HG03095 (cell line): ENCODE results near the gene ARL14EPL.

Experiments
- ATAC-seq: cut with Tn5 transposase; IDR thresholded peaks from one replicate; pipeline ENCODE4 v1.9.1; 2021; ENCODE audit warnings: moderate library complexity; ENCODE audit not compliant: unreplicated experiment

Gene ARL14EPL

DNA sequence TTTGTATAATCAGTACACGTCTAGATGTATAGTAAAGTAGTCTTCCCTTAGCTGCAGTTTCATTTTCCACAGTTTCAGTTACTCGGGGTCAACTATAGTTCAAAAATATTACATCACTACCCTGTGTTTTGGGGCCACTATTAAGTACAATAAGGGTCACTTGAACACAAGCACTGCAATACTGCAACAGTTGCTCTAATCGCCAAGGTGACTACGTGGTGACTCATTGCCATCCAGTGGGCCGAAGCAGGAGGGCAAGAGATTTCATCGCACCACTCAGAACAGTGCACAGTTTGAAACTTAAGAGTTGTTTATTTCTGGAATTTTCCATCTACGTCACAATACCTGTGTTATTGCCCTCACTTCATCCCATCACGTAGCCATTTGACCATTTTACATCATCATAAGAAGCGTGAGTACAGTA lies at the start of gene ARL14EPL:
TSS of gene ARL14EPL (plus strand) at position 379 of the 424 bp plus-strand sequence. CDS start 18,994 bp downstream, outside the sequence.
- peak; percentile 71 for ATAC-seq

DNA sequence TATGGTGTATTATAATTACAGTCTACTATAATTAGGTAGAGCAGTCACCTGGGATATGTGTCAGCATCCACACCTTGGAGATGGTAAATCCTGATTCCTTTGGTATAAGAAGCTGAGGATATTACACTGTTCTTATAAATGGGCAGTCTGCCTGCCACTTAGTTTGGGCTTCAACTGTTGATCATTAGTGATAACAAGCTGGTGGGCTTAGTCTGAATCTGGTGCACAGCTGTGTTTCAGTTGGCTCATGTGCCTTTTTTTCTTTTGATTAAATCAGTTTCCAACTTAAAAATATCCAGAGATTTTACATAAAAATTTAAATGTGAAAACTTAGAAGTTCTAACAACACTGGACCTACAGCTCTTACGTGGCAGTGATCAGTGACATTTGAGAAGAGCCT lies 48.8 kb upstream of the ARL14EPL start:
- no peak for ATAC-seq

DNA sequence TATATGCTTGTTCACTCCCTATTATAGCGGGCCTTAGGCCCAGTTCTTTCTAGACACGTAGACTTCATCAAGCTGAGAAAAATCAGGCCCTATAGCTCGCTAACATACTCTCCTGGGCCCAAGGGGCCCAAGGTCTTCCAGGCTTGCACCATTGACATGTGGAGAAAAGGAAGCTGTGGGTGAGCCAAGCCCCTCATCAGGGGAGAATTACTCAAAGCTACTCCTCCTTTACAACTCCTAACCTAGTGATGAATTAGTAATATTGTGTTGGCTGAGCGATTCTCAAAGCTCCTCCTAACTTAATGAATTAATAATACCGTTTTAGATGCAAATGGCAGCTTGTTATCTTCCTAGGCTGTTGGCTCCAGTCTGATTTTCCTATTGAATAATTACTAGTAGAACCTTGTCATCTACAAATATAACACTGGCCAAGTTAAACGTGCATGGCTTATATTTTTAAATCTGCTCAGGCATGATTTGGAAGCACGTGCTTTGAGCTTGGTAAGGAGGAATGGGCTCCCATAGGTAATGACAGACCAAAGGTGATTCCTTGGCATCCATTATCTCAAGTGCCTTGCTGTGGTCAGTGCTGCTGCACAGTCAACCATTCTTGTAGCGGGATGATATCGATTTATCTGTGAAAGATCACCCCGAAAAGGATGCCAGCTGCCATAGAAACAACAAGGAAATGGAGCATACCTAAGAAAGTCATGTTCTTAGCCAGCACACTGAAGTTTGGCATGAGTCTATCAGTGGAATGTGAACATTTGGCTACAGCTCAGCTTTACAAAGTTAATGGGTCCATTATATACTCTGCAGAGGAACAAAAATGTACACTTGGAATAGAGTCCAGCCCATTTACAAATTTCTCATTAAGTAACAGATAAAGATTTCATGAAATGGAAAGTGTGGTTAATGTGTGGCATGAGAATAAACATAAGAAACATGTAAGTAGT lies 46.2 kb upstream of the ARL14EPL start:
- no peak for ATAC-seq

DNA sequence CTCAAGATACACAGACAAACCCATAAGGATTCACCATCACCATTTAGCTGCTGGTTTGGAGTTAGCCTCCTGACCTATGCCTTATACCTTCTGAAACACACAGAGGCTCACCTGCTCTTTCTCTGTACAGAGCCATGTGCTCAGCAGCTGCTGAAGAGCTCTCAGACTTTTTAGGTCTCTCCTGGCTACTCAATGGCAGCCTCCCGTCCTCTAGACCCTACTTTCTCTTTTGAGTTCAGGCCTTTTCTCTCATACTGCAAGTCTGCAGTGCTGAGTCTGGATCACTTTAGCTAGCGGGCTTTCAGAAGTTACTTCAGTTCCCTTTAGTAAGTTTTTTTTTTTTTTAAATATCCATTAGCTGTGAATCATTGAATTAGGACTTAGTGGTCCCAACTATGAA lies 44.3 kb upstream of the ARL14EPL start:
- no peak for ATAC-seq

DNA sequence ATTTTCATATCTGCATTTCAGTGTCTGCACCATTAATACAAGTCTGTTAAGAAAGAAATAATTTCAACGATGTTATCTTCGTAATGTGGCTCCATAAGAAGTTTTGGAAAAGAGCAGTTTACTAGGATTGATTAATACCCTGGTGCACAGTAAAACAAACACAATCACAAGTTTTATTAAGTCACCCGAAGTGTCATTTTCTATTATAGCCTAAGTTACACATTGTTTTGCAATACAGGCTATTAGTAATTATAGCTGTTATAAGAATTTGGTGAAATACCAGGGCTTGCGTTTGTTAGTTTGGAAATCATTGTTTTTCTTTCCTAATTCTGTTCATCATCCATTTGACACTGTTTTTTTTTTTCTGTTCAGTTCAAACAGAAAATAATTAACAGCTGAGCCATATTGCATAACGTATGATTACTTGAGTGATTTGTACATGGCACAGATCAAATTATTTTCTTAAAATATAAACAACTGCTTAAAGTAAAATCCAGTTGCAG lies 39.4 kb upstream of the ARL14EPL start:
- ATAC-seq, result no peak

DNA sequence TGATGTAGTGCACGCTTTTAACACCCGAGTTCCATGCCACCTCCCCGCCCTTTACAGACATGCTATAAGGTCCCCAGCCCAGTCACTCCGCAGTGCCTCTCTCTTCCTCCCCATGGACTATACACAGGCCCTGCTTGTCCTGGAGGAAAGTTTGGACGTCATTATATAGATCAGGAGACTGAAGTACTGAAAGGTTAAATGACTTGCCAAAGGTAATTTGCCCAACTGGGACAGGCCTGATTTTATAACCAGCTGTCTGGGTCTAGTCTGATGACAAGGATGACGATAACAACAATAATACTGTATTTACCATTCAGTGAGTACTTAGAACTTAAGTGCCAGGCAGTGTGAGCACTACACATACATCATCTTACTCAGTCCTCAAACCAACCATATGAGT lies 36.9 kb upstream of the ARL14EPL start:
- ATAC-seq, result no peak

DNA sequence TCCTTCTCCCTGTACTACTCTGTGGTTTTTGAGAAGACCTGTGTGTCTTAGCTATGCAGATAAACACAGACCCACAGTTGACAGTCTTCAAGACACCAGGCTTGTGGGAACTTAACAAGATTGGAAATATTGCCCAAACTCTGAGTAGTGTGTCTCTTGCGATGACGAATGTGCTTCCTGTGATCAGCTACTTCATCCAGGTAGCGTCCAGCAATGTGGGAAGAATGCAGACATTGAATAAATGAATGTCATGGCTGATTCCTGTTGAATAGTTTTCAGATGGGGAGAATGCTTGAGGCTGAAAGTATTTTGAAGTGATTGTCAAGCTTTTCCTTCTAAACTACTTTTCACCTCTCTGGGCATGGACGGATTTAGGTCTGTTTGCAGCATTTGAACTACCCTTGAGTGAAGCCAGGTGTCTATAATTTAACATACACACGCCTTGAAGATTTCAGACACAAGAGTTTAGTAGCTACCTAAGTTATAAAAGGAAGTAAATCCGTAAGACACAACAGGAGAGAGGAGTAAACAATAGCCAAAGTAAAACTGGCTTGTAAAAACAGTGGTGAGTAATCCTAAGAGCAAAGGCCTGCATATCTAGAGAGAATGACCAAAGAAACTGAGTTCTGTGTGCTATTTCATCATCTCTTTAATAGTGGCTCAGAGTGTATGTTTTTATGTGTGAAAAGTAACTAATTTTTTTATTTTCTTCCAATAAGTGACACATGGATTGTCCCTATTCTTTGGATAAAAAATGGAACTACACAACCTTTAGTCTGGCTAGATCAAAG lies 30.0 kb upstream of the ARL14EPL start:
- no peak for ATAC-seq

DNA sequence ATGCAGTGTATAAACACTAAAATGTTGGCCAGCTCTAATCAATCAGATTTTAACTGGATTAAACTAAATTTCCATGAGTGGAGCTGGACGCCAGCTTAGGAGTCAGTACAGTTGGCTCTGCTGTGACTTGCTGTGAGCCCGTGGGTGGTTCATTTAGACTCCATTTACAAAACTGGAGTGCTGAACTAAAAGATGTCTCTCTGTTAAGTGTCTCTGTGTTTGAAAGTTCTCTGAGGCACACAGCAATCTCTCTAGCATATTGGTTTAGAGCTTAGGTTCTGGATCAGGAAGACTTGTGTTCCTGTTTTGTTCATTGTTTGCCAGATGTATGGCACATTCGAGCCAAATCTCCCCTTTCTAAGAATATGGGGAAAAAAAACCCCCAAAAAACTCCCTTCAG lies 28.0 kb upstream of the ARL14EPL start:
- no peak for ATAC-seq

DNA sequence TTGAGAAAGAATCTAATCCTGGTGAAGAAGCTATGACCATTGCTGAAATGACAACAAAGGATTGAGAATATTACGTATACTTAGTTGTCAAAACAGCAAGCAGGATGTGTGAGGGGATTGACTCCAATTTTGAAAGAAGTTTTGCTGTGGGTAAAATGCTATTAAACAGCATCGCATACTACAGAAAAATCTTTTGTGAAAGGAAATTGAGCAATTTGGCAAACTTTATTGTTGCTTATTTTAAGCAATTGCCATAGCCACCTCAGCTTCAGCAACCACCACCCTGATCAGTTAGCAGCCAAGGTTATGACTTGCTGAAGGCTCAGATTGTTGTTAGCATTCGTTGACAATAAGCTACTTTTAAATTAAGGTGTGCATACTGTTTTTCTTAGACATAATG lies 22.5 kb upstream of the ARL14EPL start:
- ATAC-seq, result no peak

DNA sequence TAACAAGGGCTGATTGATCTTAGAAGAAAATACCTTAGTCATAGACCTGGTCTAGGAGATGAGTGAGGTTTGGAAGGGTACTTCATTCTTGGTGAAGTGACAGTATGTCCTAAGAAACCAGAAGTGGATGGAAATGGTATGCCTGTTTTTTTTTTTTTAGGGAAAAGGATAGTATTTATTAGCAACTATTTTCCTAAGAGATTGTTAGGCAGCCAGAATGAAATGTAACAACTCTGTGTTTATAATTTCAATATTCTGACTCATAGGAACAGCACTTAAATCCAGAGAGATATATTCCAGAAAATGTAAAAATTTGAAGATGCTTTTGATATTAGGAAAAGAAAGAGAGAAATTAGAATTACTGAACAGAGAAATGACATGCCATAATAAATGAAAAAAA lies 21.2 kb upstream of the ARL14EPL start:
- ATAC-seq, result no peak

DNA sequence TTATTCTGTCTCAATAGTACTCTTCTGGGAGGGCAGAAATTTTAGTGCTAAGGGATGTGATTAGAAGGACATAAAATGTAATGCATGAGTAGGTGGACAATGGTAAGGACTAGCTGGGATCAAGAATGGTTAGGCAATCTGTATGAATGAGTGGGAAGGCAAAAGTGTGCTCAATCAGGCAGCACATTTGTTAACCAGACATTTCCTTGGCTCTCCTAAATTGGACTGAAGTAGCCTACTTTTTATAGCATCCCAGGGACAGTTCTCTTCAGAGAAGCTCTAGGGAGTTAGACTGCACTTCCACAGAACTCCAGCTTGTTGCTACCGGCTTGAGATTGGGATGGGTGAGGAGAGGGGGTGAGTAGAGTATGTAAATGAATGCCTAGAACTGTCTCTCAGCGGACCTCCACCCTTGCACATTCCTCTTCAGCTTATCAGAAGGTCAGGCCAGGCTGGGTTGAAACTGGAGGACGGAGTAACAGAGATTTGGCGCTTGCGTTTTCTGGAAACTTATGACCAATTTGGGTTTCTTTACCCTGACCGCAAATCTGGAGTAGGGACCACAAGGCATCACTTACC lies 19.0 kb upstream of the ARL14EPL start:
- ATAC-seq, result no peak

DNA sequence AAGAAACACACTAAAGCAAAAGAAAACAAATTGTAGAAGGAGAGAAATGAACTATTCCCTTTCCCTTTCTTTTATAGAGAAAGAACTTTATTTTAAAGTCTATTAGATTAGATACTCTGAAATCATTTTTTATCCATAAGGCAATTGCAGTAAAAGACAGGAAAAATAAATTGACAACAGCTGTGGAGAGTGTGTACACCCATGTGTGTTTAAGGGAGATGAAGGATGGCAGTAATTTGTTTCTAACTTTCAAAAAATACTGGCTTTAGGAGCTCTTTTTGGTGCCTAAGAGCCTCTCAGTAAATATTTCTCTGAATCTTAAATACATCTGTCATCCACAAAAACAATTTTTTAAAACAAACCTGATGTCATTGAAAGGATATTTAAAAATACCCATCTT lies 18.3 kb upstream of the ARL14EPL start:
- ATAC-seq, result no peak

DNA sequence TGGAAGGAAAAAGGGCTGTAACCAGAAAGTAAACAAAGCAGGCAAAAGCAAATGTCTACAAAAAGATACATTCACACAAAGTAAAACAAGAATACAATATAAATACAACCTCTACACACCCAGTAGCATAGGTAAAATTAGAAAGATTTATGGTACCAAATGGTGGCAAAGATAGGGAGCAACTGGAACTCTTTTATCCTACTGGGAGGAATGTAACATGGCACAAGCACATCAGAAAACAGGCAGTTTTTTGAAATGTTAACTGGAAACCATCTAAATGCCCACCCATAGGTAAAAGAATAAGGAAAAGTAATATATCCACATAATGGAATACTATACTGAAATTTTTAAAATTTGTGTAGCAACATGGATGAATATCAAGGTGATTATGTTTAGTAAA lies 8.7 kb upstream of the ARL14EPL start:
- no peak for ATAC-seq

DNA sequence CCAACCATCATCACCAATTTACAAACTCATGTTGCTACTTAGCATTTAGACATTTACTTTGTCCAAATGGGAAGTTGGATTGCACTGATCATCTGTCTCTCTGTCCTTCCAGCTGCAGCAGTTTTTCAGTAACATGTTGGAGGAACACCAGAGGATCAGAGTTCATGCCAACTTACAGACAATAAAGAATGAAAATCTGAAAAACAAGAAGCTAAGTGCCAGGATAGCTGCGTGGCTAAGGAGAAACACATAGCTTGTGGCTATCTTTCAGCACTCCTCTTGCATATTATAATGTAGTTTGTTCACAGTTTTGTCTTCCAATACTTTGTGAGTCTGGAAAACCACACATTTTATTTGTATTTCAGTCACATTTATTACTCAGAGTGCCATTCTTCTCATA lies 6.4 kb upstream of the ARL14EPL start:
- no peak for ATAC-seq

DNA sequence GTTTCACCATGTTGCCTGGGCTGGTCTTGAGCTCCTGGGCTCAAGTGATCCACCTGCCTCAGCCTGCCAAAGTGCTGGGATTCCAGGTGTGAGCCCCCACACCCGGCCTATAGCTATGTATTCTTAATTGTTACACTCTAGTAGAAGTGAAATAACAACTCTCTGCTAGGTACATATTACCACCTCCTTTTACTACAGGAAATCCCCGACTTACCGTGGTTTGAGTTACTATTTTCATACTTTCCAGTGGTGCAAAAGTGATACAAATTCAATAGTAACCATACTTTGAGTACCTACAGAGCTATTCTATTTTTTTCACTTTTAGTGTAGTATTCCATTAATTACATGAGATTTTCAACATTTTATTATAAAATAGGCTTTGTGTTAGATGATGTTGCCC lies 719 bp downstream of the ARL14EPL start:
- no peak for ATAC-seq

DNA sequence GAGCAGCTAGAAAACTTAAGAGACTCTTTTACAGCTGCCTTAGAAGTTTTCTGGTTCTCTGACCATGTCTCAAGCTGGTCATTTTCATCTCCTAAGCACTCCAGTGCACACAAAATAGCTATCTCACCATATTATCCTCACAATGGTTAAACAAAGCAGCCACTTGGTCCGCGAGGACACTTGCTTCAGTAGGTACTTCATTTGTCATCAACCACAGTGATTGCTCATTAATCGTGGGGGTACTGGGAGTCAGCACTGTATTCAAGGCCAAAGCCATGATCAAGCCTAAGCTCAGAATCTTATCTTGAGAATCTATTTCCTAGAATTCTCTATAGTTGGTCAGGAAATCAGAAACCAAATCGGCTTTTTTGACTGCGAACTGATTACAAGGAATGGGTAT lies 2.9 kb downstream of the ARL14EPL start:
- ATAC-seq, result no peak

DNA sequence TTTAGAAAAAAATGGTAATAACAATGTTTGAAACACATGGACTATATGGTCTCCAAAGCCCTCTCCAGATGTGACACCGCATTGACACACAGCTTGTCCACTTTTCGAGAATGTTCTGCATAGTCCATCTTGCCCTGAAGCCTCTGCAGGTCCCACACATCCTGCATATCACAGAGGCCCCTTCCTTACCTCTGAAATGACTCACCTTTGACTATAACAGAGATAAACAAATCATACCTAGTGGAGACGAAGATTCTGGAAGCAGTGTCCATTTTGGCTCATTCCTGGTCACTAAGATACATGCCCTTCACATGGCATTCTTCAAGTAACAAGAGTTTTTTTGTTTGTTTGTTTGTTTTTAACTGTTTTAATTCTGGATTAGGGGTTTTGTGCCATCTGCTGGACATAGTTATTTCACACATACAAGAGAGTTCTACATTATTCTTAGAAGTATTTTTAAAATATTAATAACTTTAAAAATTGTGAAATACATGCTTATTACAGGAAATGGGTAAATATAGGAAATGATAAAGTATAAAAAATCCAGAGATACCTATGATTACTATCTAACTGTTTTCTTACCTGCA lies 5.1 kb downstream of the ARL14EPL start:
- ATAC-seq, result peak; percentile 35

DNA sequence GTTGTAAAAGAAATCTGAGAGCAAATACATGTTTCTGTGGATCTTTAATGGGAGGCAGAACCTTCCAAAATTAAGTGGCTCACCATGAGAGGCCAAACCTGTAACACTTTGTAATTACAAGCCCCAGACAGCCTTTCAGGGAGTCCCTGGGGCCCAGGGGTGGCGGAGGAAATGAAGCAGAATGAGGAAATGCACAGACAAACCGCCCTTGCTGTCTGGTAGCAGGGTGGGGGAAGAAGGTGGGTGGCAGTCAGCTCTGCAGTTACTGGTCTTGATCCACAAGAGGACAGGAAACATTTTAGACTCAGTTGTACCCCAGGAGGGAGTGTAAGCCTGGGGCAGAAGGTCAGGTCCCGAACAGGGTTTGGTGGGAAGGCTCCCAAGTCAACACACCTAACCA lies 6.5 kb downstream of the ARL14EPL start:
- ATAC-seq, result peak; percentile 64

DNA sequence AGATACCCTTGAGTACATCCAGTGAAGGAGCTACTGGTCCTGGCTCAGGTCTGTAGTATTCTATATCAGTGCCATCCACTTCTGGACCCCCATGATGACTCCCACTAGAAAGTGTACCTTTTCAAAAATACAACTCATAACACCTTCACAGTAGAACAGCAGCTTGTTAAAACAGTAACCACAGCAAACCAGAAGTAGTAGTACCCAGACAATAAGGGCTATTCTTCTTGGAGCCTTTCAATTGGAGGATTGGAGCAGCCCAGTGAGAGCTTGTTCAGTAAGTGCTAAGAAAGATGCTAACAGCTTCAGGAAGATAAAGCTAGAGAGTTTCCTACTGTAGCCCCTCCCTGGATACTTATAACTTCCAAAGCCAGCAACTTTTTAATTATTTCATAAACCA lies 10.1 kb downstream of the ARL14EPL start:
- ATAC-seq, result no peak

DNA sequence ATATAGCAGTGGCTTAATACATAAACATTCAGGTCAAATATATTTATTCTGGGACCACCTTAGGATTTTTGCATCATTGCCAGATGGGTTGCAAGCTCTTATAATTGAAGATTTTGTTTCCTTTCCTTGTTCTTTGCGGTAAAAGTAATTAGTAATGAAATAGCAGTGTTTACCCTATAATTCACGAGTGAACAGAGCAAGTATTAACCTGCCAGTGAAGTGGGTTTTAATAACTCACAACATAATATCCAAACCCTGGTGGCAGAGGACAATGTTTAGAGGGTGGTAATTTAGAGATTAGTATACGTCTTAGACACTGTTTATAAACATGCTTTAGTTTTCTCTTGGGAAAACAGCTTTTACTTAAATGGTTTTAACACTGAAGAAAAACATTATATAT lies 11.8 kb downstream of the ARL14EPL start:
- no peak for ATAC-seq

DNA sequence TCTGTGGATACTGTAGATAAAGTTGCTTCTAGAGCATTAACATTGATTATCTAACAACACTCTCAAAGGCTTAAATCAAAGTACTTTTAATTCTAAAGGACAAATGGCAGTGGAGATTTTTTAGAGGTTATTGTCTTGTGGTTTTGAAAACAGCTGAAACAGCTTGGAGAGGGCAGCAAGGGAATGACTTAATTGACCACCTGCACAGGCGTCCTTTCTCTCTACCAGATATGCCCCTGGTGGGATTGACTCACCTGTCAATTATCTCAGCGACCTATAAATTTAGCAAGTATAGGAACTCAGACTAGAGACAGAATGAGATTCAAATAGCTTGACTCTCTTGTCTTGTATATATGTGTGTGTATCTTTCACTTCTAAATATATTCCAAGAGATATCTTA lies 13.5 kb downstream of the ARL14EPL start:
- no peak for ATAC-seq
